DND-41 (cell line): ENCODE measurements around the gene NXF3.
"Not testable (repeated sequence)": the region's sequence is repeated elsewhere in the genome, so short reads cannot be mapped to it uniquely, and the experiment has no call there.

Source experiments
- ATAC-seq: fragments of 200-7000 bp; cut with Tn5 transposase; 3 replicates; pipeline ENCODE4 v1.9.1; 2021; ENCODE audit warnings: low read depth; ENCODE audit not compliant: insufficient read depth
- DNase-seq: peaks from one replicate; pipeline ENCODE4 v3.0.0-alpha.2; 2020
- H2AFZ ChIP-seq: 2 replicates; pipeline ENCODE4 v1.6.0; 2012; ENCODE audit warnings: low read depth, low read length
- H3K27ac ChIP-seq: 2 replicates; pipeline ENCODE4 v1.5.1; 2012; ENCODE audit warnings: low read length, inconsistent platforms
- H3K27me3 ChIP-seq: fragments of 200-600 bp; sonication (generic); 2 replicates; pipeline ENCODE4 v1.6.0; 2012; ENCODE audit warnings: low read length, mild to moderate bottlenecking, inconsistent platforms; ENCODE audit not compliant: insufficient read depth, poor library complexity
- H3K36me3 ChIP-seq: 2 replicates; pipeline ENCODE4 v1.5.1; 2012; ENCODE audit warnings: low read length, inconsistent platforms; ENCODE audit not compliant: insufficient read depth
- H3K4me1 ChIP-seq: 2 replicates; pipeline ENCODE4 v1.5.1; 2012; ENCODE audit warnings: mild to moderate bottlenecking, low read length; ENCODE audit not compliant: insufficient read depth
- H3K4me2 ChIP-seq: 2 replicates; pipeline ENCODE4 v1.6.0; 2012; ENCODE audit warnings: mild to moderate bottlenecking, moderate library complexity, low read length, inconsistent platforms; ENCODE audit not compliant: insufficient read depth
- H3K4me3 ChIP-seq, 2 experiments: fragments of 200-600 bp in 1 of 2; shearing (Covaris generic) in 1 of 2; 2 replicates each; pipeline ENCODE4 v1.5.1; 2012 to 2016; ENCODE audit warnings: inconsistent platforms in 2 of 2, low read length in 2 of 2, mild to moderate bottlenecking in 2 of 2, low read depth in 1 of 2, moderate library complexity in 1 of 2
- H3K79me2 ChIP-seq: 2 replicates; pipeline ENCODE4 v1.6.0; 2012; ENCODE audit warnings: low read length, inconsistent platforms; ENCODE audit not compliant: insufficient read depth
- H3K9ac ChIP-seq: 2 replicates; pipeline ENCODE4 v1.6.0; 2012; ENCODE audit warnings: low read depth, mild to moderate bottlenecking, inconsistent platforms, low read length, moderate library complexity
- H3K9me3 ChIP-seq: 2 replicates; pipeline ENCODE4 v1.5.1; 2012; ENCODE audit warnings: low read length, moderate library complexity, mild to moderate bottlenecking, inconsistent platforms; ENCODE audit not compliant: insufficient read depth, severe bottlenecking
- H4K20me1 ChIP-seq: 2 replicates; pipeline ENCODE4 v1.6.0; 2012; ENCODE audit warnings: low read length; ENCODE audit not compliant: insufficient read depth
- EZH2 ChIP-seq: IDR thresholded peaks from 3 replicates; pipeline ENCODE4 v1.6.1; 2012; ENCODE audit warnings: borderline replicate concordance, low read depth, mild to moderate bottlenecking, moderate library complexity, low read length, inconsistent platforms; ENCODE audit not compliant: severe bottlenecking
- TF ChIP-seq, protein P1 (sequence below): IDR thresholded peaks from 2 replicates; pipeline ENCODE4 v1.5.1; 2012; ENCODE audit warnings: borderline replicate concordance, low read length, moderate library complexity, mild to moderate bottlenecking; ENCODE audit not compliant: poor library complexity, severe bottlenecking; ENCODE audit errors: extremely low read depth

The NXF3 gene

DNA sequence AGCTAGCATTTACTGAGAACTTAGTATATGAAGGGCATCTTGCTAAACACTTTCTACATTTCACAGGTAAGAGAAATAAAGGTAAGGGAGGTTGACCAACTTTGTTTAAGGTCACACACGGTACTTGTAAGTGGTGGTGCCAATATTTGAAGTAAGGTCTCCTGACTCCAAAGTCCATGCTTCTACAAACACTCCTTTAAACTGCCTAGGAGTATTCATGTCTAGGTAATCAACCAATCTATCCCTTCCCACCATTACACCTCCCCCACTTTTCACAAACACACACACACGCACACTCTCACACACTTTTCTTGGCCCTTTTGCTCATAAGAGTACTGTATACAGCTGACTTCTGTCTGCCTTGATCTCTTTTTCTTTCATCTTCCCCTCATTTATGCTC, 36.0 kb downstream of the NXF3 start:
- no peak overlapping the region for H3K4me2 ChIP-seq
- TF ChIP-seq EZH2 = no peak
- TF ChIP-seq, protein P1, sequence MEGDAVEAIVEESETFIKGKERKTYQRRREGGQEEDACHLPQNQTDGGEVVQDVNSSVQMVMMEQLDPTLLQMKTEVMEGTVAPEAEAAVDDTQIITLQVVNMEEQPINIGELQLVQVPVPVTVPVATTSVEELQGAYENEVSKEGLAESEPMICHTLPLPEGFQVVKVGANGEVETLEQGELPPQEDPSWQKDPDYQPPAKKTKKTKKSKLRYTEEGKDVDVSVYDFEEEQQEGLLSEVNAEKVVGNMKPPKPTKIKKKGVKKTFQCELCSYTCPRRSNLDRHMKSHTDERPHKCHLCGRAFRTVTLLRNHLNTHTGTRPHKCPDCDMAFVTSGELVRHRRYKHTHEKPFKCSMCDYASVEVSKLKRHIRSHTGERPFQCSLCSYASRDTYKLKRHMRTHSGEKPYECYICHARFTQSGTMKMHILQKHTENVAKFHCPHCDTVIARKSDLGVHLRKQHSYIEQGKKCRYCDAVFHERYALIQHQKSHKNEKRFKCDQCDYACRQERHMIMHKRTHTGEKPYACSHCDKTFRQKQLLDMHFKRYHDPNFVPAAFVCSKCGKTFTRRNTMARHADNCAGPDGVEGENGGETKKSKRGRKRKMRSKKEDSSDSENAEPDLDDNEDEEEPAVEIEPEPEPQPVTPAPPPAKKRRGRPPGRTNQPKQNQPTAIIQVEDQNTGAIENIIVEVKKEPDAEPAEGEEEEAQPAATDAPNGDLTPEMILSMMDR = no peak
- H3K27ac ChIP-seq = no peak overlapping the region

GRCh38 chrX:103052625-103053024, 40.3 kb downstream of the NXF3 start:
- no peak for TF ChIP-seq EZH2
- TF ChIP-seq, protein P1 = no peak
- Histone ChIP-seq H3K9ac (no peak overlapping the region), H3K27me3 (no peaks in the 10 kb centered on the region), H2AFZ (no peak overlapping the region), H3K4me2 (no peak overlapping the region), H3K9me3 (no peaks in the 10 kb centered on the region), H4K20me1 (no peaks in the 10 kb centered on the region), H3K4me3 (no peak overlapping the region), H3K36me3 (no peaks in the 10 kb centered on the region), H3K4me1 (no peaks in the 10 kb centered on the region), H3K79me2 (no peaks in the 10 kb centered on the region), H3K27ac (no peak overlapping the region)
- DNase-seq (no peak), ATAC-seq (no peak)

More for the DNA sequence above, 36.0 kb downstream of the NXF3 start:
- H3K4me1 ChIP-seq = no peaks in the 10 kb centered on the region
- H3K79me2 ChIP-seq = no peaks in the 10 kb centered on the region
- H3K9ac ChIP-seq = no peak overlapping the region
- no peaks in the 10 kb centered on the region for H3K27me3 ChIP-seq
- ATAC-seq (no peak), DNase-seq (no peak)
- H3K36me3 ChIP-seq = no peaks in the 10 kb centered on the region
- H3K4me3 ChIP-seq = no peak overlapping the region
- no peaks in the 10 kb centered on the region for H3K9me3 ChIP-seq
- H4K20me1 ChIP-seq = no peaks in the 10 kb centered on the region
- H2AFZ ChIP-seq = no peak overlapping the region

- Histone ChIP-seq H3K79me2 (no peaks in the 10 kb centered on the region), H3K9me3 (no peaks in the 10 kb centered on the region), H3K36me3 (no peaks in the 10 kb centered on the region), H3K27me3 (no peaks in the 10 kb centered on the region), H3K9ac (no peak overlapping the region), H3K27ac (no peak overlapping the region), H2AFZ (no peak overlapping the region), H3K4me1 (no peaks in the 10 kb centered on the region), H3K4me2 (no peak overlapping the region), H3K4me3 (no peak overlapping the region), H4K20me1 (no peaks in the 10 kb centered on the region)
- TF ChIP-seq EZH2 = no peak
- TF ChIP-seq, protein P1 = no peak
- no peak for ATAC-seq
- no peak for DNase-seq
These were observed 41.6 kb downstream of the NXF3 start for GRCh38 chrX:103051260-103051789.

DNA sequence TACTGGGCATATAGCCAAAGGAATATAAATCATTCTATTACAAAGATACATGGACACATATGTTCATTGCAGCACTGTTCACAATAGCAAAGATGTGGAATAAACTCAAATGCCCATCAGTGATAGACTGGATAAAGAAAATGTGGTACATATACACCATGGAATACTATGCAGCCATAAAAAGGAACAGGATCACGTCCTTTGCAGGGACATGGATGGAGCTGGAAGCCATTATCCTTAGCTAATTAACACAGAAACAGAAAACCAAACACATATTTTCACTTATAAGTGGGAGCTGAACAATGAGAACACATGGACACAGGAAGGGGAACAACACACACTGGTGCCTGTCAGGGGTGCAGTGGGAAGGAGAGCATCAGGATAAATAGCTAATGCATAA, 59.6 kb downstream of the NXF3 start:
- not testable (repeated sequence) for H3K79me2 ChIP-seq, H3K27me3 ChIP-seq, H3K9me3 ChIP-seq, H2AFZ ChIP-seq, H3K4me1 ChIP-seq, H3K4me2 ChIP-seq, H3K4me3 ChIP-seq, DNase-seq, ATAC-seq, H3K27ac ChIP-seq, H3K36me3 ChIP-seq, H3K9ac ChIP-seq, H4K20me1 ChIP-seq
